HG02623 (cell line): ENCODE measurements around the gene HTR3E.

Experiments
- ATAC-seq: cut with Tn5 transposase; IDR thresholded peaks from one replicate; pipeline ENCODE4 v1.9.1; 2021; ENCODE audit warnings: moderate library complexity; ENCODE audit not compliant: unreplicated experiment

The HTR3E gene

DNA sequence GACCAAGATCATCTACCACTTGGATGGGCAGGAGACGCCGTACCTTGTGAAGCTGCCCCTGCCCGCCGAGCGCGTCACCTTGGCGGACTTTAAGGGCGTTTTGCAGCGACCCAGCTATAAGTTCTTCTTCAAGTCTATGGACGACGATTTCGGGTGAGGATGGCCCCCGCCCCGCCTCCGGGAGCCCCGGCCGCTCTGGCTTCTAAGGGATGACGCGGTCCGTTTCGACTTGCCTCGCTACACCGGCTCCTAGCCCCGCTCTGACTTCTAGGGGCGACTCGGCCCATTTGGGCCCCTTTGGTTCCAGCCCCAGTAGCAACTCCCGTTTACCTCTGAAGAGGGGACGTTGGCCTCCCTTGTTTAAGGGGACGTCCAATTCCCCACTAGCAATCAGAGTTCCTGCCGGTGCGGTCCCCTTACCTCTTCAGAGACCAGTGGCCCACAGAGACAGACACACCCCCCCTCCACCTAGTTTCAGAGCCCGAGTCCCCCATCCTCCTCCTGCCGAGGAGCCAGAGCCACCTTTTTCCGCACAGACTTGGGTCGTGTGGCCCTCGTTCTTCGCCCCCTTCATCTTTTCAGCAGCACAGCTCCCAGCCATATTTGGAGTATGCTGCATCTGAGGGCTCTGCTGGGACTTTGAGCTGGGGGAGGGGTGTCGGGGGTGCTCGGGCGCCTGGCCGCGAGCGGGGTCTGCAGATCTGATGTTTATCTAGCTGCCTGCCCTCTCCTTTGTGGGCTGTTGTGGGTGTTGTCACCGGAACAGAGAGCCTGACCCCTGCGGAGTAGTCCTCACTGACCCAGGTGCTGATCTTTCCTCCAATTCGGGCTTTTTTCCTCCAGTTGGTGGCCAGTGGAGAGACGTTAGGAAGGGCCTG lies 59.0 kb downstream of the HTR3E start:
- ATAC-seq: peak; percentile 24

DNA sequence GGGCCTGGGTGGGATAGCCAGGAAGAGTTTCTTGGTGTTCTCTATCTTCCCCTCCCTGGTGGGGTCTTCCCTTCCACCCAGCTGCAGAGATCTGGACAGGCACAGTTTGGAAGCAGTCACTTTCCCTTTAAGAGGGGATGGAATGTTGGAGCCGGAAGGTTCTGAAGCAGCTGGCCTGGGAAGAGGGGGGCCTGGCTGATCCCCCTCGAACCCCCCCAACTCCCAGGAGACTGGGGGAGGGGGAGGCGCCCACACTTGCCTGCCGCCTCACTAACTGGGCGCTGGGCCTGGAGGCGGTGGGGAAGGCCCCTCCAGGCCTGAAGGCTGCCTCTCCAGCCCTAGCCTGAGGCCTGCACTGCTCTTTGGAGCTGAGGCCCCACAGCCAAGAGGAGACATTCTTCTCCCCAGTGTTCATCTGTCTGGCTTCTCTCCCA lies 59.7 kb downstream of the HTR3E start:
- ATAC-seq: no peak
